ENCODE results near the gene TTK.
"Not testable (repeated sequence)": the region's sequence is repeated elsewhere in the genome, so short reads cannot be mapped to it uniquely, and the experiment has no call there.

The TTK gene

GRCh38 chr6:80005406-80005805 is 957 bp downstream of the TTK start:
- peak overlapping the region; percentile 94; the same call in 1 of the 2 replicates for H3K4me3 ChIP-seq (ENCODE audit: low read length)

GRCh38 chr6:80006541-80006940 is 2.1 kb downstream of the TTK start:
- H3K4me3 ChIP-seq (ENCODE audit: low read length), result no peak overlapping the region; the same call in 1 of the 2 replicates
- TF ChIP-seq ZNF274 (IDR thresholded peaks at IDR 0.05; ENCODE audit: low read depth, low read length), result no peak

More at GRCh38 chr6:80005406-80005805, 957 bp downstream of the TTK start:
- no peak for TF ChIP-seq ZNF274 (IDR thresholded peaks at IDR 0.05; ENCODE audit: low read depth, low read length)

GRCh38 chr6:80009531-80009930 is 5.1 kb downstream of the TTK start:
- no peak overlapping the region for H3K4me3 ChIP-seq (ENCODE audit: low read length)
- TF ChIP-seq ZNF274 (IDR thresholded peaks at IDR 0.05; ENCODE audit: low read depth, low read length), result no peak

- H3K4me3 ChIP-seq (ENCODE audit: low read length), result no peak overlapping the region
- no peak for TF ChIP-seq ZNF274 (IDR thresholded peaks at IDR 0.05; ENCODE audit: low read depth, low read length)
These were observed 5.8 kb downstream of the TTK start for GRCh38 chr6:80010288-80010687.

GRCh38 chr6:80015839-80016435 is 11.5 kb downstream of the TTK start:
- no peak overlapping the region for H3K4me3 ChIP-seq (ENCODE audit: low read length)
- TF ChIP-seq ZNF274 (IDR thresholded peaks at IDR 0.05; ENCODE audit: low read depth, low read length), result no peak

- H3K4me3 ChIP-seq (ENCODE audit: low read length), result no peak overlapping the region
- no peak for TF ChIP-seq ZNF274 (IDR thresholded peaks at IDR 0.05; ENCODE audit: low read depth, low read length)
These were observed 16.1 kb downstream of the TTK start for GRCh38 chr6:80020381-80021120.

- TF ChIP-seq ZNF274 (IDR thresholded peaks at IDR 0.05; ENCODE audit: low read depth, low read length), result no peak
- H3K4me3 ChIP-seq (ENCODE audit: low read length), result no peak overlapping the region
These were observed 16.7 kb downstream of the TTK start for GRCh38 chr6:80021131-80021530.

- no peak for TF ChIP-seq ZNF274 (IDR thresholded peaks at IDR 0.05; ENCODE audit: low read depth, low read length)
- no peak overlapping the region for H3K4me3 ChIP-seq (ENCODE audit: low read length)
These were observed 17.1 kb downstream of the TTK start for GRCh38 chr6:80021591-80021990.

- TF ChIP-seq ZNF274 (IDR thresholded peaks at IDR 0.05; ENCODE audit: low read depth, low read length), result no peak
These were observed 18.4 kb downstream of the TTK start for GRCh38 chr6:80022803-80023202.

GRCh38 chr6:80028589-80028988 is 24.1 kb downstream of the TTK start:
- H3K4me3 ChIP-seq (ENCODE audit: low read length), result no peak overlapping the region
- TF ChIP-seq ZNF274 (IDR thresholded peaks at IDR 0.05; ENCODE audit: low read depth, low read length), result no peak

More at GRCh38 chr6:80022803-80023202, 18.4 kb downstream of the TTK start:
- H3K4me3 ChIP-seq (ENCODE audit: low read length), result no peak overlapping the region

- no peak overlapping the region for H3K4me3 ChIP-seq (ENCODE audit: low read length)
- TF ChIP-seq ZNF274 (IDR thresholded peaks at IDR 0.05; ENCODE audit: low read depth, low read length), result no peak
These were observed 25.0 kb downstream of the TTK start for GRCh38 chr6:80029470-80029869.

GRCh38 chr6:80048220-80048619 is 43.8 kb downstream of the TTK start:
- not testable (repeated sequence) for H3K4me3 ChIP-seq (ENCODE audit: low read length)

GRCh38 chr6:80060774-80061173 is 56.3 kb downstream of the TTK start:
- H3K4me3 ChIP-seq (ENCODE audit: low read length), result no peak overlapping the region
- TF ChIP-seq ZNF274 (IDR thresholded peaks at IDR 0.05; ENCODE audit: low read depth, low read length), result no peak

- not testable (repeated sequence) for H3K4me3 ChIP-seq (ENCODE audit: low read length)
These were observed 63.7 kb downstream of the TTK start for GRCh38 chr6:80068146-80068545.

- H3K4me3 ChIP-seq (ENCODE audit: low read length), result not testable (repeated sequence)
These were observed 66.0 kb downstream of the TTK start for GRCh38 chr6:80070431-80070830.

- H3K4me3 ChIP-seq (ENCODE audit: low read length), result no peak overlapping the region
- TF ChIP-seq ZNF274 (IDR thresholded peaks at IDR 0.05; ENCODE audit: low read depth, low read length), result no peak
These were observed 72.6 kb downstream of the TTK start for GRCh38 chr6:80077067-80077466.
